Measurements from ENCODE around the gene AGAP1. TPM values are rescaled to one million over a fixed set of nuclear protein-coding genes. Genes with fewer than 3 reads are reported as not detected.

The AGAP1 gene
- total RNA-seq, 4 donors from 2014 or later = 23.4 to 46.5 (median 29.3) TPM

DNA sequence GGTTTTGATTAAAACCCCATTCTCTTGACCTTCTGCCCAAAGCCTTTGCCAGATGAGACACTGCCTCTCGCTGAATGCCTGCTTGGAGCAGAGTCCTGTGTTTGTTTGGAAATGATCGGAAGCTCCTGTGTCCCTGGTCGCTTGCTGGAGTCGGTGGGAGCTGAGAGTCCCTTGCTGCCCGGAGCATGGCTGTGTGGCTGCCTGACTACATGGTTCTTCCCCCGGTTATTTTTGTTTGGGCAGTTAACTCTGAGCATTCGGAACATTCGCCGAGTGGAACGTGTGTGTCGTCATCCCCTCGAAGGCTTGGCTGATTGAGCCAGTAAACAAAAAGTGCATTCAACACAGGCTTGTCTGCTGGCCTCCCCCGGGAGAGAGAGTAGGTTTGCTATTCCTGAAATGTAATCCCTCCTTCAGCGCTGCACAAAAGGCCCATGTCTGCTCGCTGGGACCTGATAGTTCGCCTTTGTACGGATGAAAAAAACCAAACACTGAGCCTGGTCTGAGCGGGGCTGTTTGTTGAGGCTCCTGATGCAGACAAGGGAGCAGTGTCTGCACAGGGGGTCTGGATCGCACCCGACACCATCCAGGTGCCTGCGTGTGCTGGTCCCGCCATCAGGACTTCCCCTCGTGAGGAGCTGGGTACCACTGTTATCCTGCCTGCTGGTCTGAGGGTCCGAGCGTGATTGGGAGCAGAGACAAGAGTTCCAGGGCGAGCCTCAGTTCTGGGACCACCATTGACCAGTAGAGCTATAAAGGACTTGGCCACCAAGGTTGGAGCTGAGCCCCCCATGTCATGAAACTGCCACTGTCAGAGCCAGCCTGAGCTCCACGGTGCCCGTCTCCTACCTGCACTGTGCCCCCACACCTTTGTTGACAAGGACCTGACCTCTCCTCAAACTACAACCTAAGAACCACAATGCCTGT, 83.8 kb downstream of the AGAP1 start:
- DNase-seq = no peak
- Histone ChIP-seq H3K27me3 (no peaks in the 10 kb centered on the region), H3K27ac (no peak overlapping the region), H3K9me3 (no peaks in the 10 kb centered on the region), H3K4me1 (peaks cover 22 to 23% of the 10 kb centered on the region in 2 donors), H3K36me3 (no peaks in the 10 kb centered on the region), H3K4me3 (replicated peaks in 1 of 3) (no peak overlapping the region)
- TF ChIP-seq CTCF (IDR thresholded peaks at IDR 0.05) (no peak), POLR2A (IDR thresholded peaks at IDR 0.05) (no peak)
- 69 to 72% methylated on average over 27 to 28 of the region's 28 CpGs for WGBS, 2 donors
- intact Hi-C loops (cut with DNase I) = no loop called here

DNA sequence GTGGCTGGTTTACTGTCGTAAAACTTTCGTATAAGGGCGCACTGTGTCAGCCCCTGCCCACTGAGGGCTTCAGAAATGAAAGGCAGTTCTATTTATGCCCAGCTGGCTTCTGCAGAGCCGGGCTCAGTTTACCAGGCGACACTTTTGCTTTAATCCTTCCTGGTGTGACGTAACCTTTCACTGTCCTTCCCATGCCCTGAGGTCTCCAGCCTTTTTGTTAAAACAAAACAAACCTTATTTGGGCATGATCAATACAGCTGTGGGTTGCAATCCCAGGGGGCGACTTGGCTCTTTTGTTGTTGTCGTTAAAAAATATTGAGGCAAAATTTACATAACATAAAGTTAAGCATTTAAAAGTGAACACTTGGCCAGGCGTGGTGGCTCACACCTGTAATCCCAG, 85.3 kb downstream of the AGAP1 start:
- H3K27ac ChIP-seq = no peak overlapping the region
- no peaks in the 10 kb centered on the region for H3K9me3 ChIP-seq
- H3K27me3 ChIP-seq = no peaks in the 10 kb centered on the region
- H3K4me3 ChIP-seq (replicated peaks in 1 of 3) = no peak overlapping the region
- DNase-seq = no peak
- TF ChIP-seq POLR2A (IDR thresholded peaks at IDR 0.05) = no peak
- TF ChIP-seq CTCF (IDR thresholded peaks at IDR 0.05) = no peak
- H3K36me3 ChIP-seq = no peaks in the 10 kb centered on the region
- H3K4me1 ChIP-seq = peaks cover 14 to 15% of the 10 kb centered on the region in 2 donors
- whole genome bisulfite sequencing, 2 donors = 96 to 98% methylated on average over 9 of the region's 9 CpGs
- intact Hi-C loops (cut with DNase I) = no loop called here

- peaks cover 0 to under 1% of the 10 kb centered on the region in 2 donors for H3K4me1 ChIP-seq
- intact Hi-C loops (cut with DNase I) = no loop called here
- no peak overlapping the region for H3K27ac ChIP-seq
- WGBS, 2 donors = 66 to 74% methylated on average over 7 of the region's 7 CpGs
- TF ChIP-seq CTCF (IDR thresholded peaks at IDR 0.05) = no peak
- no peak for TF ChIP-seq POLR2A (IDR thresholded peaks at IDR 0.05)
- no peaks in the 10 kb centered on the region for H3K9me3 ChIP-seq
- no peaks in the 10 kb centered on the region for H3K27me3 ChIP-seq
- H3K4me3 ChIP-seq (replicated peaks in 1 of 3) = no peak overlapping the region
- H3K36me3 ChIP-seq = no peaks in the 10 kb centered on the region
- no peak for DNase-seq
Measured at GRCh38 chr2:235580426-235581157, 86.7 kb downstream of the AGAP1 start.

- Histone ChIP-seq H3K4me1 (no peaks in the 10 kb centered on the region), H3K27ac (no peak overlapping the region), H3K4me3 (replicated peaks in 1 of 3) (no peak overlapping the region), H3K9me3 (no peaks in the 10 kb centered on the region), H3K27me3 (no peaks in the 10 kb centered on the region), H3K36me3 (no peaks in the 10 kb centered on the region)
- intact Hi-C loops (cut with DNase I) = no loop called here
- DNase-seq = no peak
- TF ChIP-seq CTCF (IDR thresholded peaks at IDR 0.05) (no peak), POLR2A (IDR thresholded peaks at IDR 0.05) (no peak)
- WGBS, 2 donors = 70 to 79% methylated on average over 8 to 9 of the region's 9 CpGs
Measured at GRCh38 chr2:235582081-235582686, 88.3 kb downstream of the AGAP1 start.

Measured in thyroid gland (tissue), 4 donors.